HG03025 (cell line): ENCODE measurements around the gene CTBP1.

ENCODE experiments used
- ATAC-seq: cut with Tn5 transposase; IDR thresholded peaks from one replicate; pipeline ENCODE4 v1.9.1; 2021; ENCODE audit warnings: mild to moderate bottlenecking, moderate library complexity; ENCODE audit not compliant: unreplicated experiment, low FRiP score

The CTBP1 gene

GRCh38 chr4:1200425-1201035 is 48.4 kb downstream of the CTBP1 start:
- ATAC-seq: no peak

GRCh38 chr4:1199556-1200331 is 49.2 kb downstream of the CTBP1 start:
- no peak for ATAC-seq

- ATAC-seq: no peak
Measured at GRCh38 chr4:1198098-1198844, 50.7 kb downstream of the CTBP1 start.

- no peak for ATAC-seq
Measured at GRCh38 chr4:1196421-1197183, 52.3 kb downstream of the CTBP1 start.

- ATAC-seq: no peak
Measured at GRCh38 chr4:1195891-1196401, 53.0 kb downstream of the CTBP1 start.

GRCh38 chr4:1195109-1195671 is 53.7 kb downstream of the CTBP1 start:
- ATAC-seq: no peak

- no peak for ATAC-seq
Measured at GRCh38 chr4:1194010-1194900, 54.7 kb downstream of the CTBP1 start.

- no peak for ATAC-seq
Measured at GRCh38 chr4:1193206-1194009, 55.5 kb downstream of the CTBP1 start.

GRCh38 chr4:1192493-1193205 is 56.3 kb downstream of the CTBP1 start:
- ATAC-seq: no peak

- ATAC-seq: no peak
Measured at GRCh38 chr4:1192091-1192492, 56.8 kb downstream of the CTBP1 start.

GRCh38 chr4:1191621-1192020 is 57.3 kb downstream of the CTBP1 start:
- ATAC-seq: no peak

GRCh38 chr4:1187182-1187581 is 61.7 kb downstream of the CTBP1 start:
- no peak for ATAC-seq

- no peak for ATAC-seq
Measured at GRCh38 chr4:1183985-1184773, 64.8 kb downstream of the CTBP1 start.

GRCh38 chr4:1182313-1182712 is 66.6 kb downstream of the CTBP1 start:
- no peak for ATAC-seq

GRCh38 chr4:1180663-1181062 is 68.3 kb downstream of the CTBP1 start:
- no peak for ATAC-seq

GRCh38 chr4:1179976-1180375 is 69.0 kb downstream of the CTBP1 start:
- ATAC-seq: no peak

GRCh38 chr4:1179089-1179441 is 69.9 kb downstream of the CTBP1 start:
- ATAC-seq: no peak
